SK-N-SH treated with all-trans-retinoic acid at 6 μM for 48 hours (cell line): ENCODE measurements around the gene OCIAD2.

ENCODE experiments used
- CSDC2 ChIP-seq: fragments of 250-450 bp; sonication (Bioruptor Pico); IDR thresholded peaks from 2 replicates; pipeline ENCODE4 v1.5.0; 2020; ENCODE audit warnings: mild to moderate bottlenecking, moderate library complexity
- GLIS3 ChIP-seq: fragments of 250-450 bp; sonication (Bioruptor Pico); IDR thresholded peaks from 2 replicates; pipeline ENCODE4 v1.5.0; 2020; ENCODE audit warnings: mild to moderate bottlenecking, moderate library complexity
- PPARA ChIP-seq: fragments of 250-450 bp; sonication (Bioruptor Pico); IDR thresholded peaks from 2 replicates; pipeline ENCODE4 v1.5.0; 2020; ENCODE audit warnings: mild to moderate bottlenecking, borderline replicate concordance
- RARB ChIP-seq: fragments of 250-450 bp; sonication (Bioruptor Pico); IDR thresholded peaks from 2 replicates; pipeline ENCODE4 v1.8.0; 2021; ENCODE audit warnings: mild to moderate bottlenecking, moderate library complexity
- TOX ChIP-seq: fragments of 250-450 bp; sonication (Bioruptor Pico); IDR thresholded peaks from 2 replicates; pipeline ENCODE4 v1.8.0; 2021; ENCODE audit warnings: mild to moderate bottlenecking, moderate library complexity, borderline replicate concordance
- ZFP3 ChIP-seq: fragments of 250-450 bp; sonication (Bioruptor Pico); IDR thresholded peaks from 2 replicates; pipeline ENCODE4 v1.5.0; 2020; ENCODE audit warnings: mild to moderate bottlenecking, moderate library complexity
- ZFP30 ChIP-seq: fragments of 450-650 bp; formaldehyde crosslinking; IDR thresholded peaks from 2 replicates; pipeline ENCODE4 v1.5.0; 2022; ENCODE audit warnings: mild to moderate bottlenecking, moderate library complexity
- ZNF565 ChIP-seq: fragments of 450-650 bp; formaldehyde crosslinking; conservative IDR thresholded peaks from 2 replicates; pipeline ENCODE4 v1.5.0; 2020; ENCODE audit warnings: low read depth, mild to moderate bottlenecking, moderate library complexity
- TF ChIP-seq, protein P1 (sequence below): fragments of 250-450 bp; sonication (Bioruptor Pico); IDR thresholded peaks from 2 replicates; pipeline ENCODE4 v1.8.0; 2020; ENCODE audit warnings: mild to moderate bottlenecking, moderate library complexity, borderline replicate concordance
- TF ChIP-seq, protein P2 (sequence below): fragments of 250-450 bp; sonication (Bioruptor Pico); IDR thresholded peaks from 2 replicates; pipeline ENCODE4 v1.8.0; 2021; ENCODE audit warnings: low read depth, mild to moderate bottlenecking, moderate library complexity, borderline replicate concordance
- TF ChIP-seq, protein P3 (sequence below): fragments of 250-450 bp; sonication (Bioruptor Pico); IDR thresholded peaks from 2 replicates; pipeline ENCODE4 v1.5.0; 2020; ENCODE audit warnings: mild to moderate bottlenecking, moderate library complexity

DNA sequence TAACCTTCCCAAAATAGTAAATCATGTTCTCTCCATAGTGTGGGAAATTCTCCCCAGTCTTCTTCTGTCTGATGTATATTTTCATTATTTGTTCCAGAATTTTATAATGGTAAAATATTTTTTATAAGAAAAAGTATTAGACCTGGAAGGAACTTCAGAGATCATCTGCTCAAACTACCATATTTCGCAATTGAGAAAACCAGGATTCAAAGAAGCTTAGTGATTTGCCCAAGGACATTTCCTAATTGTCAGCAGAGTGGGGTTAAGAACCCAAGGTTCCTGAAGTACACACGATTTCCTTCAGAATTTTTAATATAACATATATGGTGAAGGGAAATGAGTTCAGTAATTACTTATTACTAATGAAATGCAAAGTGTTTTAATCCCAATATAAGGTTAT, 51.6 kb downstream of the OCIAD2 start:
- TF ChIP-seq, protein P1, sequence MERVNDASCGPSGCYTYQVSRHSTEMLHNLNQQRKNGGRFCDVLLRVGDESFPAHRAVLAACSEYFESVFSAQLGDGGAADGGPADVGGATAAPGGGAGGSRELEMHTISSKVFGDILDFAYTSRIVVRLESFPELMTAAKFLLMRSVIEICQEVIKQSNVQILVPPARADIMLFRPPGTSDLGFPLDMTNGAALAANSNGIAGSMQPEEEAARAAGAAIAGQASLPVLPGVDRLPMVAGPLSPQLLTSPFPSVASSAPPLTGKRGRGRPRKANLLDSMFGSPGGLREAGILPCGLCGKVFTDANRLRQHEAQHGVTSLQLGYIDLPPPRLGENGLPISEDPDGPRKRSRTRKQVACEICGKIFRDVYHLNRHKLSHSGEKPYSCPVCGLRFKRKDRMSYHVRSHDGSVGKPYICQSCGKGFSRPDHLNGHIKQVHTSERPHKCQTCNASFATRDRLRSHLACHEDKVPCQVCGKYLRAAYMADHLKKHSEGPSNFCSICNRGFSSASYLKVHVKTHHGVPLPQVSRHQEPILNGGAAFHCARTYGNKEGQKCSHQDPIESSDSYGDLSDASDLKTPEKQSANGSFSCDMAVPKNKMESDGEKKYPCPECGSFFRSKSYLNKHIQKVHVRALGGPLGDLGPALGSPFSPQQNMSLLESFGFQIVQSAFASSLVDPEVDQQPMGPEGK: no peak
- TF ChIP-seq ZNF565 (CRISPR knock-in tag): no peak
- no peak for TF ChIP-seq TOX (CRISPR knock-in tag)
- no peak for TF ChIP-seq PPARA
- TF ChIP-seq, protein P2, sequence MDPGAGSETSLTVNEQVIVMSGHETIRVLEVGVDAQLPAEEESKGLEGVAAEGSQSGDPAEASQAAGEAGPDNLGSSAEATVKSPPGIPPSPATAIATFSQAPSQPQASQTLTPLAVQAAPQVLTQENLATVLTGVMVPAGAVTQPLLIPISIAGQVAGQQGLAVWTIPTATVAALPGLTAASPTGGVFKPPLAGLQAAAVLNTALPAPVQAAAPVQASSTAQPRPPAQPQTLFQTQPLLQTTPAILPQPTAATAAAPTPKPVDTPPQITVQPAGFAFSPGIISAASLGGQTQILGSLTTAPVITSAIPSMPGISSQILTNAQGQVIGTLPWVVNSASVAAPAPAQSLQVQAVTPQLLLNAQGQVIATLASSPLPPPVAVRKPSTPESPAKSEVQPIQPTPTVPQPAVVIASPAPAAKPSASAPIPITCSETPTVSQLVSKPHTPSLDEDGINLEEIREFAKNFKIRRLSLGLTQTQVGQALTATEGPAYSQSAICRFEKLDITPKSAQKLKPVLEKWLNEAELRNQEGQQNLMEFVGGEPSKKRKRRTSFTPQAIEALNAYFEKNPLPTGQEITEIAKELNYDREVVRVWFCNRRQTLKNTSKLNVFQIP (CRISPR knock-in tag): no peak
- TF ChIP-seq, protein P3, sequence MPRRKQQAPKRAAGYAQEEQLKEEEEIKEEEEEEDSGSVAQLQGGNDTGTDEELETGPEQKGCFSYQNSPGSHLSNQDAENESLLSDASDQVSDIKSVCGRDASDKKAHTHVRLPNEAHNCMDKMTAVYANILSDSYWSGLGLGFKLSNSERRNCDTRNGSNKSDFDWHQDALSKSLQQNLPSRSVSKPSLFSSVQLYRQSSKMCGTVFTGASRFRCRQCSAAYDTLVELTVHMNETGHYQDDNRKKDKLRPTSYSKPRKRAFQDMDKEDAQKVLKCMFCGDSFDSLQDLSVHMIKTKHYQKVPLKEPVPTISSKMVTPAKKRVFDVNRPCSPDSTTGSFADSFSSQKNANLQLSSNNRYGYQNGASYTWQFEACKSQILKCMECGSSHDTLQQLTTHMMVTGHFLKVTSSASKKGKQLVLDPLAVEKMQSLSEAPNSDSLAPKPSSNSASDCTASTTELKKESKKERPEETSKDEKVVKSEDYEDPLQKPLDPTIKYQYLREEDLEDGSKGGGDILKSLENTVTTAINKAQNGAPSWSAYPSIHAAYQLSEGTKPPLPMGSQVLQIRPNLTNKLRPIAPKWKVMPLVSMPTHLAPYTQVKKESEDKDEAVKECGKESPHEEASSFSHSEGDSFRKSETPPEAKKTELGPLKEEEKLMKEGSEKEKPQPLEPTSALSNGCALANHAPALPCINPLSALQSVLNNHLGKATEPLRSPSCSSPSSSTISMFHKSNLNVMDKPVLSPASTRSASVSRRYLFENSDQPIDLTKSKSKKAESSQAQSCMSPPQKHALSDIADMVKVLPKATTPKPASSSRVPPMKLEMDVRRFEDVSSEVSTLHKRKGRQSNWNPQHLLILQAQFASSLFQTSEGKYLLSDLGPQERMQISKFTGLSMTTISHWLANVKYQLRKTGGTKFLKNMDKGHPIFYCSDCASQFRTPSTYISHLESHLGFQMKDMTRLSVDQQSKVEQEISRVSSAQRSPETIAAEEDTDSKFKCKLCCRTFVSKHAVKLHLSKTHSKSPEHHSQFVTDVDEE (CRISPR knock-in tag): no peak
- no peak for TF ChIP-seq ZFP30 (CRISPR knock-in tag)
- TF ChIP-seq CSDC2 (CRISPR knock-in tag): no peak
- no peak for TF ChIP-seq GLIS3 (CRISPR knock-in tag)
- TF ChIP-seq RARB: no peak
- TF ChIP-seq ZFP3 (CRISPR knock-in tag): no peak
